Measurements from ENCODE around the gene GNL2.
"Not testable (repeated sequence)": the region's sequence is repeated elsewhere in the genome, so short reads cannot be mapped to it uniquely, and the experiment has no call there.

DNA sequence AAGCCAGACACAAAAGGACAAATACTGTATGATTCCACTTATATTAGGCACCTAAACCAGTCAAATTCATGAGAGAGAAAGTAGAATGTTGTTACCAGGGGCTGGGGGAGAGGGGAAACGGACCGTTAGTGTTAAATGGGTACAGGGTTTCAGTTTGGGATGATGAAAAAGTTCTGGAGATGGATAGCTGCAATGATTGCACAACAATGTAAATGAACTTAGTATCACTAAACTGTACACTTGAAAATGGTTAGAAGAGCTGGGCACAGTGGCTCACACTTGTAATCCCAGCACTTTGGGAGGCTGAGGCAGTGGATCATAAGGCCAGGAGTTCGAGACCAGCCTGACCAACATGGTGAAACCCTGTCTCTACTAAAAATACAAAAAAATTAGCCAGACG is 11.2 kb downstream of the GNL2 start:
- TF ChIP-seq, protein P1, sequence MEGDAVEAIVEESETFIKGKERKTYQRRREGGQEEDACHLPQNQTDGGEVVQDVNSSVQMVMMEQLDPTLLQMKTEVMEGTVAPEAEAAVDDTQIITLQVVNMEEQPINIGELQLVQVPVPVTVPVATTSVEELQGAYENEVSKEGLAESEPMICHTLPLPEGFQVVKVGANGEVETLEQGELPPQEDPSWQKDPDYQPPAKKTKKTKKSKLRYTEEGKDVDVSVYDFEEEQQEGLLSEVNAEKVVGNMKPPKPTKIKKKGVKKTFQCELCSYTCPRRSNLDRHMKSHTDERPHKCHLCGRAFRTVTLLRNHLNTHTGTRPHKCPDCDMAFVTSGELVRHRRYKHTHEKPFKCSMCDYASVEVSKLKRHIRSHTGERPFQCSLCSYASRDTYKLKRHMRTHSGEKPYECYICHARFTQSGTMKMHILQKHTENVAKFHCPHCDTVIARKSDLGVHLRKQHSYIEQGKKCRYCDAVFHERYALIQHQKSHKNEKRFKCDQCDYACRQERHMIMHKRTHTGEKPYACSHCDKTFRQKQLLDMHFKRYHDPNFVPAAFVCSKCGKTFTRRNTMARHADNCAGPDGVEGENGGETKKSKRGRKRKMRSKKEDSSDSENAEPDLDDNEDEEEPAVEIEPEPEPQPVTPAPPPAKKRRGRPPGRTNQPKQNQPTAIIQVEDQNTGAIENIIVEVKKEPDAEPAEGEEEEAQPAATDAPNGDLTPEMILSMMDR (IDR thresholded peaks at IDR 0.05), result not testable (repeated sequence)
- not testable (repeated sequence) for TF ChIP-seq POLR2A, EP300 (IDR thresholded peaks at IDR 0.05)

Data from tibial nerve (tissue), 4 donors.